Caco-2 (cell line): ENCODE data around the gene TRIM24. TPM values are rescaled to one million over a fixed set of nuclear protein-coding genes. Genes with fewer than 3 reads are reported as not detected.

ENCODE experiments used
- BruUV-seq: library from RNA; stranded (reverse); fragments of 400-500 nt; replicated peaks from 2 replicates; lab custom pipeline; 2021; lab: Mats Ljungman, UMichigan
- CTCF ChIA-PET: fragments of 300-600 bp; sonication (Branson Sonifier 250); formaldehyde crosslinking; loops from one replicate; lab custom pipeline; 2022; ENCODE audit warnings: antibody characterized with exemption; lab: Charles Lee
- POLR2A ChIA-PET: fragments of 300-600 bp; sonication (Branson Sonifier 250); formaldehyde crosslinking; loops from one replicate; lab custom pipeline; 2022; ENCODE audit warnings: antibody characterized with exemption; lab: Charles Lee
- DNase-seq, 2 experiments: peaks; one replicate each; pipeline versions ENCODE4 v3.0.0 to v3.0.0-alpha.2; 2020 to 2022
- H3K27me3 ChIP-seq: replicated peaks from 2 replicates; pipeline ENCODE4 v1.6.0; 2011; ENCODE audit warnings: low read length; ENCODE audit not compliant: control insufficient read depth, insufficient read depth
- H3K36me3 ChIP-seq: 2 replicates; pipeline ENCODE4 v1.5.1; 2011; ENCODE audit warnings: low read length; ENCODE audit not compliant: control insufficient read depth, insufficient read depth
- H3K4me1 ChIP-seq: fragments of 250-450 bp; sonication (Bioruptor Pico); 2 replicates; pipeline ENCODE4 v1.5.1; 2020; ENCODE audit warnings: mild to moderate bottlenecking
- H3K4me3 ChIP-seq: 2 replicates; pipeline ENCODE4 v1.5.1; 2011; ENCODE audit warnings: low read depth, mild to moderate bottlenecking, control low read depth, low read length
- H3K9me3 ChIP-seq: fragments of 250-450 bp; sonication (Bioruptor Pico); 2 replicates; pipeline ENCODE4 v1.5.1; 2020; ENCODE audit warnings: mild to moderate bottlenecking, moderate library complexity
- H3K27ac Mint-ChIP-seq: one replicate; pipeline ENCODE4 v1.8.0; 2022; ENCODE audit warnings: mixed read lengths; ENCODE audit not compliant: unreplicated experiment
- H3K27me3 Mint-ChIP-seq: one replicate; pipeline ENCODE4 v1.8.0; 2022; ENCODE audit warnings: mixed read lengths; ENCODE audit not compliant: insufficient read depth, unreplicated experiment
- H3K36me3 Mint-ChIP-seq: one replicate; pipeline ENCODE4 v1.8.0; 2022; ENCODE audit warnings: mild to moderate bottlenecking, mixed read lengths; ENCODE audit not compliant: insufficient read depth, unreplicated experiment
- H3K4me1 Mint-ChIP-seq: one replicate; pipeline ENCODE4 v1.8.0; 2022; ENCODE audit warnings: low read depth, mixed read lengths; ENCODE audit not compliant: unreplicated experiment
- H3K4me3 Mint-ChIP-seq: one replicate; pipeline ENCODE4 v1.8.0; 2022; ENCODE audit warnings: mild to moderate bottlenecking, moderate library complexity, mixed read lengths; ENCODE audit not compliant: unreplicated experiment
- H3K9me3 Mint-ChIP-seq: one replicate; pipeline ENCODE4 v1.8.0; 2022; ENCODE audit warnings: mixed read lengths; ENCODE audit not compliant: unreplicated experiment
- CTCF ChIP-seq, 2 experiments: fragments of 200-600 bp in 1 of 2; IDR thresholded peaks; 1 replicate in 1 of 2; 2 replicates in 1 of 2; pipeline versions ENCODE4 v1.5.1 to v1.8.0; 2011 to 2022; ENCODE audit warnings: antibody characterized with exemption in 1 of 2, control low read depth in 1 of 2, inconsistent platforms in 1 of 2, low read depth in 1 of 2, low read length in 1 of 2, mild to moderate bottlenecking in 1 of 2, moderate library complexity in 1 of 2; ENCODE audit not compliant: insufficient read depth in 1 of 2, severe bottlenecking in 1 of 2, unreplicated experiment in 1 of 2
- intact Hi-C: fragments of 100-400 bp; cut with micrococcal nuclease; formaldehyde crosslinking; loops from one replicate; pipeline ENCODE4 v1.10.0; 2022; ENCODE audit not compliant: unreplicated experiment
- total RNA-seq: library from RNA; stranded (reverse); gene quantifications from 2 replicates; pipeline ENCODE4 v1.2.3, GENCODE V29; 2022

TRIM24 gene
- total RNA-seq, 1 experiment from 2014 or later: 58.2 TPM

DNA sequence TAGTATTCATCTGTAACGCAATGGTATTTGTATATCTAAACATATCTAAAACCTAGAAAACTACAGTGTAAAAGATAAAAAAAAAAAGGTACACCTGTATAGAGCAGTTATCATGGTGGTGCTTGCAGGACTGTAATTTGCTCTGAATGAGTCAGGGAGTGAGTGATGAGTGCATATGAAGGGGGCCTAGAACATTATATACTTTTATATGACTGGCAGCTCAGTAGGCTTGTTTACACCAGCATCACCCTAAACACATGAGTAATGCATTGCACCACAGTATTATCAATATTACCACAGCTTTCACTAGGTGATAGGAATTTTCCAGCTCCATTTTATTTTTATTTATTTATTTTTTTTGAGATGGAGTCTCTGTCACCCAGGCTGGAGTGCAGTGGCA, 40.8 kb downstream of the TRIM24 start:
- intact Hi-C loops: no loop called here
- Mint-ChIP-seq H3K36me3 (peaks cover 39% of the 10 kb centered on the region), H3K27ac (no peak overlapping the region), H3K9me3 (no peaks in the 10 kb centered on the region), H3K27me3 (no peaks in the 10 kb centered on the region), H3K4me1 (no peaks in the 10 kb centered on the region), H3K4me3 (no peak overlapping the region)
- no peak for DNase-seq
- no peak for TF ChIP-seq CTCF (IDR thresholded peaks at IDR 0.05; ENCODE audit: insufficient read depth in 1 of 2, low read depth in 1 of 2, low read length in 1 of 2, severe bottlenecking in 1 of 2, unreplicated experiment in 1 of 2)
- Histone ChIP-seq H3K9me3 (no peaks in the 10 kb centered on the region), H3K27me3 (no peaks in the 10 kb centered on the region), H3K4me1 (no peaks in the 10 kb centered on the region), H3K36me3 (peaks cover 3% of the 10 kb centered on the region), H3K4me3 (no peak overlapping the region)
- POLR2A ChIA-PET: no interaction called here
- BruUV-seq: no TSS peak
- CTCF ChIA-PET: no interaction called here

GRCh38 chr7:138502023-138502767, 42.1 kb downstream of the TRIM24 start:
- Mint-ChIP-seq H3K36me3 (peaks cover 44% of the 10 kb centered on the region), H3K4me3 (no peak overlapping the region), H3K27ac (no peak overlapping the region), H3K27me3 (no peaks in the 10 kb centered on the region), H3K4me1 (no peaks in the 10 kb centered on the region), H3K9me3 (no peaks in the 10 kb centered on the region)
- TF ChIP-seq CTCF (IDR thresholded peaks at IDR 0.05; ENCODE audit: insufficient read depth in 1 of 2, low read depth in 1 of 2, low read length in 1 of 2, severe bottlenecking in 1 of 2, unreplicated experiment in 1 of 2): no peak
- intact Hi-C loops: no loop called here
- no peak overlapping the region for H3K4me3 ChIP-seq
- DNase-seq: no peak
- no peaks in the 10 kb centered on the region for H3K4me1 ChIP-seq
- no peaks in the 10 kb centered on the region for H3K27me3 ChIP-seq
- ChIA-PET POLR2A (interaction anchor here (0.6 kb wide), 1 partner anchor 181 kb away, joined by 5 read pairs; no protein-coding TSS in a partner anchor), CTCF (no interaction called here)
- no peaks in the 10 kb centered on the region for H3K9me3 ChIP-seq
- BruUV-seq: no TSS peak
- peaks cover 3% of the 10 kb centered on the region for H3K36me3 ChIP-seq

GRCh38 chr7:138505361-138505873, 45.4 kb downstream of the TRIM24 start:
- no peaks in the 10 kb centered on the region for H3K27me3 ChIP-seq
- POLR2A ChIA-PET: no interaction called here
- Mint-ChIP-seq H3K36me3 (peaks cover 57% of the 10 kb centered on the region), H3K9me3 (peaks cover 8% of the 10 kb centered on the region), H3K4me1 (no peaks in the 10 kb centered on the region), H3K27ac (no peak overlapping the region), H3K27me3 (no peaks in the 10 kb centered on the region), H3K4me3 (no peak overlapping the region)
- intact Hi-C loops: no loop called here
- no peak for TF ChIP-seq CTCF (IDR thresholded peaks at IDR 0.05; ENCODE audit: insufficient read depth in 1 of 2, low read depth in 1 of 2, low read length in 1 of 2, severe bottlenecking in 1 of 2, unreplicated experiment in 1 of 2)
- H3K9me3 ChIP-seq: no peaks in the 10 kb centered on the region
- no TSS peak for BruUV-seq
- no peaks in the 10 kb centered on the region for H3K4me1 ChIP-seq
- no peak overlapping the region for H3K4me3 ChIP-seq
- DNase-seq: no peak
- CTCF ChIA-PET: no interaction called here
- peaks cover 3% of the 10 kb centered on the region for H3K36me3 ChIP-seq
